ENCODE data around the gene ERAL1. TPM values are rescaled to one million over a fixed set of nuclear protein-coding genes. Genes with fewer than 3 reads are reported as not detected.

The ERAL1 gene
- total and polyA plus RNA-seq, 2 of the 8 experiments (the other 6 are each of a cell fraction or from before 2014, with no cell fraction given) = 67.8 to 122 TPM

DNA sequence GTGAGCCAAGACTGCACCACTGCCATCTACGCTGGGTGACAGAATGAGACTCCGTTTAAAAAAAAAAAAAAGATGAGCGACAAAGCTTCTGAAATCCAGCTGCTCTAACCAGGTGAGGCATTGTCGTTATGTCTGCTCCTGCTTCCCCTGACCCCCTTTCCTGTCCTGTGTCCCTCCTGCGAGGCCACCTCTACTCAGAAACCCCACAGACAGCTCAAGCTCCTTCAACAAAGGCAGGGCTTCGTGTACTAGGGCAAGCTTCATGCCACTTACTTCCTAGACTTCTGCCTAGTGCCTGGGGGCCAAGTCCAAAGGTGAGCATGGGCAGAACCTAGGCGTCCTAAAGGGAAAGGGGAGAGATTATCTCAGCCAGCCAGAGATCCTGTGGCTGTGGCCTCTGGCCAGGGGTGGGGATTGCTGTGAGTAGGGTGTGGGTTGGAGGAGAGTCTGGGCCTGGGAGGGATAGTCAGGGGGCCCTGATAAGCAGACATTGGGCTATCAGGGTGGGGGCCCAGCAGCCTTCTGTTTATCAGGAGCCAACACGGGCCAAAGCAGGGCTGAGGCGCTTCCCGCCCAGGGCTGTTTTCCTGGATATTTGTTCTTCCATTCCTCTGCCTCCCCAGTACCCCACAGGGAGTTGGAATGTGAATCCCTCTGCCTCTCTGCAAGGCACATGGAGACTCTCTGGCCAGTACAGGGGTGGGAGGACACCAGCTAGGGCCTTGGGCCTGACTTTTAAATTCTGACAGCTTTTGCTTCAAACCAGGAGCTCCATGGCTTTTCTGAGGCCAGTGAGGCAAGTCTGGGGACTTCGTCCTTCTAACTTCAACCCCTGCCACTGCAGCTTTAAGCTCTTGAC lies 10.4 kb downstream of the ERAL1 start:
- Histone ChIP-seq H3K79me1 (ENCODE audit: low read depth, low read length) (no peaks in the 10 kb centered on the region), H3K14ac (ENCODE audit: insufficient read length) (no peak overlapping the region), H2BK12ac (ENCODE audit: low read depth, low read length) (0 out of 2 replicates have a peak overlapping the region, but pooled peaks have one; percentile 5), H4K5ac (ENCODE audit: insufficient read length, low read depth, low read length) (no peak overlapping the region), H2BK5ac (ENCODE audit: low read depth, low read length) (peak overlapping the region; percentile 49; the same call in 1 of the 2 replicates), H3K4me3 (ENCODE audit: extremely low read depth in 1 of 4, insufficient read depth in 2 of 4, low read depth in 3 of 4, low read length in 4 of 4) (no peak overlapping the region), H3K56ac (replicated peaks; ENCODE audit: insufficient read length, low read depth, low read length) (no peak overlapping the region), H2AFZ (ENCODE audit: low read length) (no peak overlapping the region), H2BK15ac (ENCODE audit: low read length) (peak overlapping the region; percentile 53; the same call in 1 of the 2 replicates), H3K27ac (ENCODE audit: low read depth, low read length) (no peak overlapping the region), H3K4ac (replicated peaks; ENCODE audit: insufficient read length, low read depth, low read length) (no peak overlapping the region), H4K91ac (replicated peaks; ENCODE audit: insufficient read length, low read length) (no peak overlapping the region), H2BK20ac (ENCODE audit: low read length) (no peak overlapping the region), H3K4me1 (replicated peaks in 1 of 4; ENCODE audit: control insufficient read depth in 3 of 4, insufficient read depth in 4 of 4, low read length in 3 of 4) (peaks cover 0 to 6% (median 0%) of the 10 kb centered on the region in 4 experiments; a peak in 2 of 7 replicates), H4K8ac (ENCODE audit: extremely low read depth, insufficient read depth, low read length) (no peak overlapping the region; the same call in 1 of the 2 replicates), H3K23ac (ENCODE audit: insufficient read length) (no peak overlapping the region), H4K20me1 (replicated peaks in 1 of 2; ENCODE audit: control insufficient read depth in 1 of 2, insufficient read depth in 2 of 2, low read length in 2 of 2) (peaks cover 1 to 3% of the 10 kb centered on the region in 2 experiments), H3K23me2 (ENCODE audit: low read depth, low read length) (no peaks in the 10 kb centered on the region), H3K9me3 (ENCODE audit: insufficient read depth in 2 of 2, low read depth in 1 of 2, low read length in 1 of 2) (no peaks in the 10 kb centered on the region), H3K4me2 (ENCODE audit: insufficient read depth in 1 of 2, low read depth in 2 of 2, low read length in 2 of 2) (no peak overlapping the region), H3K9ac (replicated peaks in 1 of 4; ENCODE audit: extremely low read depth in 1 of 4, low read depth in 3 of 4, low read length in 3 of 4) (peak overlapping the region in 1 of 4 experiments; percentile 2; a peak in 1 of 7 replicates), H3K79me2 (ENCODE audit: control insufficient read depth in 1 of 2, insufficient read depth in 2 of 2, low read length in 2 of 2) (no peaks in the 10 kb centered on the region), H3K18ac (ENCODE audit: extremely low read depth, low read length) (no peak overlapping the region), H2BK120ac (replicated peaks; ENCODE audit: low read depth, low read length) (no peak overlapping the region), H2AK5ac (ENCODE audit: low read depth, low read length) (no peak overlapping the region; the same call in 1 of the 2 replicates), H3K36me3 (ENCODE audit: control insufficient read depth in 2 of 4, insufficient read depth in 4 of 4, low read length in 3 of 4) (peaks cover 5 to 6% (median 6%) of the 10 kb centered on the region in 4 experiments; a peak in 7 of 8 replicates), H3K27me3 (replicated peaks in 1 of 4; ENCODE audit: control insufficient read depth in 3 of 4, extremely low read depth in 1 of 4, insufficient read depth in 3 of 4, low read length in 3 of 4) (no peaks in the 10 kb centered on the region; a peak in 1 of 7 replicates)
- FAIRE-seq = no peak
- no peak for DNase-seq (ENCODE audit: low read depth in 1 of 2, low spot score in 2 of 2)
- CTCF ChIA-PET (ENCODE audit: partially characterized antibody) = interaction anchor here (0.6 to 4.2 kb wide), 7 partner anchors 9 to 295 kb away, joined by 3 to 15 read pairs (median 4); no protein-coding TSS in a partner anchor
- WGBS, 2 experiments (ENCODE audit: extremely low coverage in 1 of 2, insufficient coverage in 1 of 2, insufficient read length in 1 of 2, insufficient replicate concordance in 2 of 2, low coverage in 1 of 2, low lambda C conversion rate in 2 of 2, missing lambda C conversion rate in 1 of 2) = 87% methylated on average over 11 of the region's 11 CpGs; no CpG with 5 or more reads in 1 of the 2 experiments
- TF ChIP-seq CREB1 (IDR thresholded peaks at IDR 0.05) = no peak
- TF ChIP-seq GTF2F1 (IDR thresholded peaks at IDR 0.05; ENCODE audit: borderline replicate concordance, low read depth, low read length) = no peak
- no peak for TF ChIP-seq SIN3A (conservative IDR thresholded peaks at IDR 0.05 in 1 of 2, IDR thresholded peaks at IDR 0.05 in 1 of 2; ENCODE audit: low read depth in 1 of 2, low read length in 2 of 2)
- no peak for TF ChIP-seq HDAC2 (IDR thresholded peaks at IDR 0.05; ENCODE audit: borderline replicate concordance in 1 of 2, low read depth in 2 of 2, low read length in 2 of 2)
- no peak for TF ChIP-seq MAFK (IDR thresholded peaks at IDR 0.05; ENCODE audit: low read depth, low read length)
- TF ChIP-seq SP4 (IDR thresholded peaks at IDR 0.05; ENCODE audit: low read length) = no peak
- no peak for TF ChIP-seq HDAC6 (IDR thresholded peaks at IDR 0.05; ENCODE audit: low read depth, low read length)
- TF ChIP-seq POLR2AphosphoS5 (IDR thresholded peaks at IDR 0.05; ENCODE audit: low read depth, low read length) = no peak
- TF ChIP-seq RBBP5 (IDR thresholded peaks at IDR 0.05; ENCODE audit: borderline replicate concordance, low read depth, low read length) = no peak
- POLR2A ChIA-PET (ENCODE audit: partially characterized antibody) = interaction anchor here (0.7 to 1.1 kb wide), 7 partner anchors 13 to 144 kb away, joined by 3 to 5 read pairs (median 3); no protein-coding TSS in a partner anchor

Data from H1 (cell line).